ENCODE measurements around the gene METTL6. TPM values are rescaled to one million over a fixed set of nuclear protein-coding genes. Genes with fewer than 3 reads are reported as not detected.
A peak's percentile ranks its signal among the peaks of the same experiment; 100 is the strongest.
"Not testable (repeated sequence)": the region's sequence is repeated elsewhere in the genome, so short reads cannot be mapped to it uniquely, and the experiment has no call there.

The METTL6 gene
- total and polyA plus RNA-seq, 7 experiments from 2014 or later: 7.9 to 23.0 (median 18.3) TPM

GRCh38 chr3:15387735-15388134 lies 39.6 kb downstream of the METTL6 start:
- Histone ChIP-seq H3K27ac (ENCODE audit: low read depth, low read length) (no peak overlapping the region), H3K27me3 (ENCODE audit: control insufficient read depth in 2 of 2, insufficient read depth in 2 of 2, low read length in 2 of 2) (no peaks in the 10 kb centered on the region), H3K9me3 (ENCODE audit: control insufficient read depth in 2 of 3, low read length in 3 of 3) (peaks cover 0 to 3% (median 0%) of the 10 kb centered on the region in 3 experiments), H3K4me1 (ENCODE audit: control insufficient read depth in 2 of 2, insufficient read depth in 2 of 2, low read length in 2 of 2) (no peaks in the 10 kb centered on the region), H3K4me3 (ENCODE audit: low read length) (no peak overlapping the region), H3K36me3 (ENCODE audit: control insufficient read depth in 2 of 3, insufficient read depth in 3 of 3, low read length in 3 of 3) (no peaks in the 10 kb centered on the region)
- Mint-ChIP-seq H3K4me1 (peaks cover 0 to 14% (median 0%) of the 10 kb centered on the region in 7 donors), H3K36me3 (peaks cover 0 to 9% (median 0%) of the 10 kb centered on the region in 5 donors), H3K27ac (no peak overlapping the region), H3K4me3 (no peak overlapping the region), H3K9me3 (peaks cover 0 to 9% (median 4%) of the 10 kb centered on the region in 11 donors), H3K27me3 (peaks cover 0 to 3% (median 0%) of the 10 kb centered on the region in 5 donors)
- DNase-seq (no peak), ATAC-seq (no peak)
- intact Hi-C loops (cut with micrococcal nuclease): no loop called here
- ChIA-PET CTCF (no interaction called here), POLR2A (interaction anchor here (0.6 kb wide), 2 partner anchors 20 to 161 kb away, joined by 3 read pairs; no protein-coding TSS in a partner anchor)

GRCh38 chr3:15387171-15387581 lies 40.2 kb downstream of the METTL6 start:
- POLR2A ChIA-PET: interaction anchor here (0.6 kb wide), 2 partner anchors 20 to 160 kb away, joined by 3 read pairs; no protein-coding TSS in a partner anchor
- ATAC-seq: no peak
- Histone ChIP-seq H3K9me3 (ENCODE audit: control insufficient read depth in 2 of 3, low read length in 3 of 3) (peaks cover 0 to 3% (median 0%) of the 10 kb centered on the region in 3 experiments), H3K4me3 (ENCODE audit: low read length) (no peak overlapping the region), H3K4me1 (ENCODE audit: control insufficient read depth in 2 of 2, insufficient read depth in 2 of 2, low read length in 2 of 2) (no peaks in the 10 kb centered on the region), H3K27me3 (ENCODE audit: control insufficient read depth in 2 of 2, insufficient read depth in 2 of 2, low read length in 2 of 2) (no peaks in the 10 kb centered on the region), H3K36me3 (ENCODE audit: control insufficient read depth in 2 of 3, insufficient read depth in 3 of 3, low read length in 3 of 3) (no peaks in the 10 kb centered on the region), H3K27ac (ENCODE audit: low read depth, low read length) (no peak overlapping the region)
- no peak for DNase-seq
- Mint-ChIP-seq H3K9me3 (peaks cover 0 to 9% (median 4%) of the 10 kb centered on the region in 11 donors), H3K4me3 (no peak overlapping the region), H3K27me3 (peaks cover 0 to 3% (median 0%) of the 10 kb centered on the region in 5 donors), H3K27ac (peak overlapping the region in 1 of 9 donors; percentile 30), H3K36me3 (peaks cover 0 to 7% (median 0%) of the 10 kb centered on the region in 5 donors), H3K4me1 (peaks cover 0 to 14% (median 0%) of the 10 kb centered on the region in 7 donors)
- intact Hi-C loops (cut with micrococcal nuclease): no loop called here
- CTCF ChIA-PET: interaction anchor here (0.7 kb wide), 1 partner anchor 120 kb away, joined by 5 read pairs; no protein-coding TSS in a partner anchor

- ATAC-seq; H3K36me3 ChIP-seq (ENCODE audit: control insufficient read depth in 2 of 3, insufficient read depth in 3 of 3, low read length in 3 of 3); H3K9me3 ChIP-seq (ENCODE audit: control insufficient read depth in 2 of 3, low read length in 3 of 3); intact Hi-C loops (cut with micrococcal nuclease); H3K36me3 Mint-ChIP-seq; H3K27ac Mint-ChIP-seq; H3K27me3 Mint-ChIP-seq; H3K27ac ChIP-seq (ENCODE audit: low read depth, low read length); DNase-seq; H3K4me1 ChIP-seq (ENCODE audit: control insufficient read depth in 2 of 2, insufficient read depth in 2 of 2, low read length in 2 of 2); H3K27me3 ChIP-seq (ENCODE audit: control insufficient read depth in 2 of 2, insufficient read depth in 2 of 2, low read length in 2 of 2); H3K4me3 Mint-ChIP-seq; H3K4me3 ChIP-seq (ENCODE audit: low read length); H3K9me3 Mint-ChIP-seq: not testable (repeated sequence)
- peaks cover 0 to 14% (median 0%) of the 10 kb centered on the region in 7 donors for H3K4me1 Mint-ChIP-seq
- CTCF ChIA-PET: interaction anchor here (1.3 kb wide), 1 partner anchor 183 kb away, joined by 3 read pairs; no protein-coding TSS in a partner anchor
- POLR2A ChIA-PET: interaction anchor here (0.6 kb wide), 1 partner anchor 1520 kb away, joined by 4 read pairs; no protein-coding TSS in a partner anchor
Observed at GRCh38 chr3:15386654-15386955, 40.7 kb downstream of the METTL6 start.

- H3K4me1 Mint-ChIP-seq: peaks cover 0 to 14% (median 0%) of the 10 kb centered on the region in 7 donors
- no peak overlapping the region for H3K27ac Mint-ChIP-seq
- ATAC-seq (no peak), DNase-seq (no peak)
- intact Hi-C loops (cut with micrococcal nuclease): no loop called here
- peaks cover 0 to 3% (median 0%) of the 10 kb centered on the region in 5 donors for H3K27me3 Mint-ChIP-seq
- peaks cover 0 to 7% (median 0%) of the 10 kb centered on the region in 5 donors for H3K36me3 Mint-ChIP-seq
- Histone ChIP-seq H3K4me1 (ENCODE audit: control insufficient read depth in 2 of 2, insufficient read depth in 2 of 2, low read length in 2 of 2) (no peaks in the 10 kb centered on the region), H3K9me3 (ENCODE audit: control insufficient read depth in 2 of 3, low read length in 3 of 3) (peaks cover 0 to 3% (median 0%) of the 10 kb centered on the region in 3 experiments), H3K27me3 (ENCODE audit: control insufficient read depth in 2 of 2, insufficient read depth in 2 of 2, low read length in 2 of 2) (no peaks in the 10 kb centered on the region), H3K27ac (ENCODE audit: low read depth, low read length) (no peak overlapping the region), H3K4me3 (ENCODE audit: low read length) (no peak overlapping the region), H3K36me3 (ENCODE audit: control insufficient read depth in 2 of 3, insufficient read depth in 3 of 3, low read length in 3 of 3) (no peaks in the 10 kb centered on the region)
- CTCF ChIA-PET: interaction anchor here (1.3 kb wide), 1 partner anchor 183 kb away, joined by 3 read pairs; no protein-coding TSS in a partner anchor
- no peak overlapping the region for H3K4me3 Mint-ChIP-seq
- POLR2A ChIA-PET: interaction anchor here (0.6 kb wide), 2 partner anchors 1452 to 1520 kb away, joined by 4 to 6 read pairs; no protein-coding TSS in a partner anchor
- H3K9me3 Mint-ChIP-seq: peaks cover 0 to 9% (median 2%) of the 10 kb centered on the region in 11 donors
Observed at GRCh38 chr3:15385901-15386653, 41.3 kb downstream of the METTL6 start.

- H3K36me3 ChIP-seq (ENCODE audit: control insufficient read depth in 2 of 3, insufficient read depth in 3 of 3, low read length in 3 of 3); DNase-seq; H3K9me3 ChIP-seq (ENCODE audit: control insufficient read depth in 2 of 3, low read length in 3 of 3); H3K27me3 Mint-ChIP-seq; H3K4me3 ChIP-seq (ENCODE audit: low read length); H3K9me3 Mint-ChIP-seq; H3K4me1 ChIP-seq (ENCODE audit: control insufficient read depth in 2 of 2, insufficient read depth in 2 of 2, low read length in 2 of 2); H3K27me3 ChIP-seq (ENCODE audit: control insufficient read depth in 2 of 2, insufficient read depth in 2 of 2, low read length in 2 of 2); intact Hi-C loops (cut with micrococcal nuclease); H3K4me3 Mint-ChIP-seq; ATAC-seq; H3K27ac Mint-ChIP-seq; POLR2A ChIA-PET; H3K27ac ChIP-seq (ENCODE audit: low read depth, low read length); H3K36me3 Mint-ChIP-seq: not testable (repeated sequence)
- CTCF ChIA-PET: interaction anchor here (1.3 to 1.8 kb wide), 2 partner anchors 118 to 182 kb away, joined by 3 to 5 read pairs; no protein-coding TSS in a partner anchor
- peaks cover 0 to 11% (median 0%) of the 10 kb centered on the region in 7 donors for H3K4me1 Mint-ChIP-seq
Observed at GRCh38 chr3:15385238-15385695, 42.1 kb downstream of the METTL6 start.

GRCh38 chr3:15384510-15385237 lies 42.7 kb downstream of the METTL6 start:
- ATAC-seq (no peak), DNase-seq (no peak)
- ChIA-PET POLR2A (interaction anchor here (0.9 kb wide), 1 partner anchor 114 kb away, joined by 3 read pairs; no protein-coding TSS in a partner anchor), CTCF (interaction anchor here (1.8 kb wide), 1 partner anchor 118 kb away, joined by 5 read pairs; no protein-coding TSS in a partner anchor)
- H3K9me3 ChIP-seq (ENCODE audit: control insufficient read depth in 2 of 3, low read length in 3 of 3): peaks cover 0 to 3% (median 0%) of the 10 kb centered on the region in 3 experiments
- no peaks in the 10 kb centered on the region for H3K27me3 ChIP-seq (ENCODE audit: control insufficient read depth in 2 of 2, insufficient read depth in 2 of 2, low read length in 2 of 2)
- H3K36me3 ChIP-seq (ENCODE audit: control insufficient read depth in 2 of 3, insufficient read depth in 3 of 3, low read length in 3 of 3): no peaks in the 10 kb centered on the region
- Mint-ChIP-seq H3K9me3 (peaks cover 0 to 9% (median 2%) of the 10 kb centered on the region in 11 donors), H3K27ac (no peak overlapping the region), H3K4me3 (no peak overlapping the region), H3K27me3 (peaks cover 0 to 3% (median 0%) of the 10 kb centered on the region in 5 donors), H3K4me1 (peaks cover 0 to 11% (median 0%) of the 10 kb centered on the region in 7 donors), H3K36me3 (peaks cover 0 to 7% (median 0%) of the 10 kb centered on the region in 5 donors)
- no peaks in the 10 kb centered on the region for H3K4me1 ChIP-seq (ENCODE audit: control insufficient read depth in 2 of 2, insufficient read depth in 2 of 2, low read length in 2 of 2)
- no peak overlapping the region for H3K27ac ChIP-seq (ENCODE audit: low read depth, low read length)
- H3K4me3 ChIP-seq (ENCODE audit: low read length): no peak overlapping the region
- intact Hi-C loops (cut with micrococcal nuclease): no loop called here

Measured in naive thymus-derived CD4-positive, alpha-beta T cell (primary cell).